Glutamatergic neuron (in vitro differentiated cells): Measurements from ENCODE around the gene CXCL5. TPM values are rescaled to one million over a fixed set of nuclear protein-coding genes. Genes with fewer than 3 reads are reported as not detected.

Source experiments
- DNase-seq: peaks from one replicate; pipeline ENCODE4 v3.0.0; 2022
- H3K27ac Mint-ChIP-seq: one replicate; pipeline ENCODE4 v1.8.0; 2020; ENCODE audit warnings: mild to moderate bottlenecking, mixed read lengths, inconsistent platforms; ENCODE audit not compliant: unreplicated experiment
- H3K27me3 Mint-ChIP-seq: one replicate; pipeline ENCODE4 v1.8.0; 2020; ENCODE audit warnings: mild to moderate bottlenecking, moderate library complexity, mixed read lengths, inconsistent platforms; ENCODE audit not compliant: unreplicated experiment
- H3K36me3 Mint-ChIP-seq: one replicate; pipeline ENCODE4 v1.8.0; 2020; ENCODE audit warnings: mild to moderate bottlenecking, mixed read lengths, inconsistent platforms; ENCODE audit not compliant: unreplicated experiment
- H3K4me1 Mint-ChIP-seq: one replicate; pipeline ENCODE4 v1.8.0; 2020; ENCODE audit warnings: mild to moderate bottlenecking, low read depth, mixed read lengths, inconsistent platforms; ENCODE audit not compliant: unreplicated experiment
- H3K4me3 Mint-ChIP-seq: one replicate; pipeline ENCODE4 v1.8.0; 2020; ENCODE audit warnings: mild to moderate bottlenecking, mixed read lengths, inconsistent platforms; ENCODE audit not compliant: unreplicated experiment
- H3K9me3 Mint-ChIP-seq: one replicate; pipeline ENCODE4 v1.8.0; 2020; ENCODE audit warnings: mild to moderate bottlenecking, moderate library complexity, mixed read lengths, inconsistent platforms; ENCODE audit not compliant: unreplicated experiment
- total RNA-seq: library from RNA; stranded (reverse); fragmentation: NEBNext Ultra II Directional; extraction: Animal tissue kit (Norgen Biotek cat#: 25700); gene quantifications from one replicate; pipeline ENCODE4 v1.2.1, GENCODE V29; 2021; ENCODE audit not compliant: unreplicated experiment
- TF ChIP-seq, protein P1 (sequence below): fragments of 200-600 bp; sonication (generic); IDR thresholded peaks from one replicate; pipeline ENCODE4 v1.5.0; 2021; ENCODE audit not compliant: partially characterized antibody, unreplicated experiment

Gene CXCL5
- total RNA-seq, 1 donor from 2014 or later, result not detected

GRCh38 chr4:74028504-74028903, 30.0 kb upstream of the CXCL5 start:
- no peak for DNase-seq
- TF ChIP-seq, protein P1, sequence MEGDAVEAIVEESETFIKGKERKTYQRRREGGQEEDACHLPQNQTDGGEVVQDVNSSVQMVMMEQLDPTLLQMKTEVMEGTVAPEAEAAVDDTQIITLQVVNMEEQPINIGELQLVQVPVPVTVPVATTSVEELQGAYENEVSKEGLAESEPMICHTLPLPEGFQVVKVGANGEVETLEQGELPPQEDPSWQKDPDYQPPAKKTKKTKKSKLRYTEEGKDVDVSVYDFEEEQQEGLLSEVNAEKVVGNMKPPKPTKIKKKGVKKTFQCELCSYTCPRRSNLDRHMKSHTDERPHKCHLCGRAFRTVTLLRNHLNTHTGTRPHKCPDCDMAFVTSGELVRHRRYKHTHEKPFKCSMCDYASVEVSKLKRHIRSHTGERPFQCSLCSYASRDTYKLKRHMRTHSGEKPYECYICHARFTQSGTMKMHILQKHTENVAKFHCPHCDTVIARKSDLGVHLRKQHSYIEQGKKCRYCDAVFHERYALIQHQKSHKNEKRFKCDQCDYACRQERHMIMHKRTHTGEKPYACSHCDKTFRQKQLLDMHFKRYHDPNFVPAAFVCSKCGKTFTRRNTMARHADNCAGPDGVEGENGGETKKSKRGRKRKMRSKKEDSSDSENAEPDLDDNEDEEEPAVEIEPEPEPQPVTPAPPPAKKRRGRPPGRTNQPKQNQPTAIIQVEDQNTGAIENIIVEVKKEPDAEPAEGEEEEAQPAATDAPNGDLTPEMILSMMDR, result no peak
- H3K27ac Mint-ChIP-seq, result no peak overlapping the region

GRCh38 chr4:74023709-74024108, 25.2 kb upstream of the CXCL5 start:
- DNase-seq, result no peak
- no peak overlapping the region for H3K4me3 Mint-ChIP-seq
- H3K27me3 Mint-ChIP-seq, result no peaks in the 10 kb centered on the region
- H3K36me3 Mint-ChIP-seq, result no peaks in the 10 kb centered on the region
- no peak overlapping the region for H3K27ac Mint-ChIP-seq
- no peaks in the 10 kb centered on the region for H3K9me3 Mint-ChIP-seq
- H3K4me1 Mint-ChIP-seq, result no peaks in the 10 kb centered on the region
- TF ChIP-seq, protein P1, result no peak

More at GRCh38 chr4:74028504-74028903, 30.0 kb upstream of the CXCL5 start:
- Mint-ChIP-seq H3K27me3 (no peaks in the 10 kb centered on the region), H3K9me3 (no peaks in the 10 kb centered on the region), H3K4me3 (no peak overlapping the region), H3K36me3 (no peaks in the 10 kb centered on the region), H3K4me1 (no peaks in the 10 kb centered on the region)

DNA sequence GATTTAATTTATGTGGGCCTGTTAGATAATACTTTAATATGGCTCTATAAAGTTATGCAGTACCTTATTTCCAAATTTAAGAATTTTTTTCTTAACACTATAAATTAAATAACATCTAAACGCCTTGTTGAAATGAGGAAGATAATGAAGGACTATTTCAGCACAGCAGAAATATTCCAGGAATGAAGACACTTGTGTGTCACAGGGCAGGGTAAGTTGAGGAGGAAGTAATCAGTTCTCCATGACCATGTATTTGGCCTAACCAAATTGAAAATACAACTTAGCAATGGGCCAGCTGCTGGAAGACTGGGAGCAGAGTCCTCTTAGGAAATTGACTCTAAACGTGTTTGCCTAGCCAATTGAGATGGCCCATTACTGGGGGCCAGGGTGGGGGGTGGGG, 23.1 kb upstream of the CXCL5 start:
- TF ChIP-seq, protein P1, result no peak

GRCh38 chr4:74018771-74019170, 20.3 kb upstream of the CXCL5 start:
- H3K27me3 Mint-ChIP-seq, result peaks cover under 1% of the 10 kb centered on the region

More for the DNA sequence above, 23.1 kb upstream of the CXCL5 start:
- H3K4me3 Mint-ChIP-seq, result no peak overlapping the region
- no peak for DNase-seq
- H3K27me3 Mint-ChIP-seq, result no peaks in the 10 kb centered on the region
- H3K9me3 Mint-ChIP-seq, result no peaks in the 10 kb centered on the region
- H3K27ac Mint-ChIP-seq, result no peak overlapping the region
- H3K36me3 Mint-ChIP-seq, result no peaks in the 10 kb centered on the region
- H3K4me1 Mint-ChIP-seq, result no peaks in the 10 kb centered on the region

DNA sequence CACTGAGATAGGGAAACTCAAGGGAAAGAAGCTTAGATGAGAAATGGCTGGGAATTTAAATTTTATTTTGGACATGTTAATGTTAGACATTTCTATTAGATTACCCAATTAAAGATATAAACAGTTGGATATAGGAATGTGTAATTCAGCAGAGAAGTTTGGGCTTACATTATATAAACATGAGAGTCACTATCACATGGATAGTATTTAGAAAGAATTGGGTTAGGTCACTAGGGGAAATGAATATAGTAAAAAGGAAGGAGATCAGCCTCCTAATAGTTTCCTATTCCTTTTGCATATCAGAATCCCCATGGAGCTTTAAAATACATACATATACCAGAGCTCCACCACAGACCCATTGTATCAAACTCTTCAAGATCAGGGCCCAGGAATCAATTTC, 19.6 kb upstream of the CXCL5 start:
- H3K36me3 Mint-ChIP-seq, result no peaks in the 10 kb centered on the region
- H3K4me3 Mint-ChIP-seq, result no peak overlapping the region
- TF ChIP-seq, protein P1, result no peak
- H3K4me1 Mint-ChIP-seq, result no peaks in the 10 kb centered on the region
- no peaks in the 10 kb centered on the region for H3K9me3 Mint-ChIP-seq
- no peak for DNase-seq
- H3K27ac Mint-ChIP-seq, result no peak overlapping the region
- peaks cover 1% of the 10 kb centered on the region for H3K27me3 Mint-ChIP-seq

More at GRCh38 chr4:74018771-74019170, 20.3 kb upstream of the CXCL5 start:
- H3K4me3 Mint-ChIP-seq, result no peak overlapping the region
- H3K9me3 Mint-ChIP-seq, result no peaks in the 10 kb centered on the region
- DNase-seq, result no peak
- H3K36me3 Mint-ChIP-seq, result no peaks in the 10 kb centered on the region
- H3K27ac Mint-ChIP-seq, result no peak overlapping the region
- TF ChIP-seq, protein P1, result no peak
- no peaks in the 10 kb centered on the region for H3K4me1 Mint-ChIP-seq
